PC-3 (cell line): Measurements from ENCODE around the gene ACO2. TPM values are rescaled to one million over a fixed set of nuclear protein-coding genes. Genes with fewer than 3 reads are reported as not detected.
"Not testable (repeated sequence)": the region's sequence is repeated elsewhere in the genome, so short reads cannot be mapped to it uniquely, and the experiment has no call there.

ENCODE experiments used
- ATAC-seq: fragments of 200-7000 bp; cut with Tn5 transposase; 2 replicates; pipeline ENCODE4 v1.9.1; 2020; ENCODE audit warnings: mild to moderate bottlenecking, moderate library complexity
- BruUV-seq: library from RNA; stranded (reverse); fragments of 400-500 nt; replicated peaks from 2 replicates; lab custom pipeline; 2021; lab: Mats Ljungman, UMichigan
- CTCF ChIA-PET: fragments of 300-600 bp; sonication (Branson Sonifier 250); formaldehyde crosslinking; loops from one replicate; lab custom pipeline; 2022; ENCODE audit warnings: antibody characterized with exemption; lab: Charles Lee
- POLR2A ChIA-PET: fragments of 300-600 bp; sonication (Branson Sonifier 250); formaldehyde crosslinking; loops from one replicate; lab custom pipeline; 2022; ENCODE audit warnings: antibody characterized with exemption; ENCODE audit not compliant: unreplicated experiment; lab: Charles Lee
- DNase-seq: peaks from one replicate; pipeline ENCODE4 v3.0.0-alpha.2; 2015
- H2AFZ ChIP-seq: fragments of 300-600 bp; sonication (generic); 2 replicates; pipeline ENCODE4 v1.6.0; 2016; ENCODE audit warnings: antibody characterized with exemption, low read length
- H3F3A ChIP-seq: fragments of 300-600 bp; sonication (generic); one replicate; pipeline ENCODE4 v1.6.0; 2017; ENCODE audit warnings: antibody characterized with exemption, low read length, control low read depth, mild to moderate bottlenecking; ENCODE audit not compliant: unreplicated experiment
- H3K27ac ChIP-seq: fragments of 300-600 bp; sonication (generic); 2 replicates; pipeline ENCODE4 v1.5.1; 2016; ENCODE audit warnings: mild to moderate bottlenecking, low read length
- H3K27me3 ChIP-seq: fragments of 300-600 bp; sonication (generic); 2 replicates; pipeline ENCODE4 v1.6.1; 2016; ENCODE audit warnings: low read length, mixed read lengths
- H3K36me3 ChIP-seq: fragments of 300-600 bp; sonication (generic); 2 replicates; pipeline ENCODE4 v1.6.1; 2016; ENCODE audit warnings: low read depth, mixed run types, low read length, mixed read lengths
- H3K4me1 ChIP-seq: fragments of 300-600 bp; sonication (generic); 2 replicates; pipeline ENCODE4 v1.5.1; 2016; ENCODE audit warnings: low read length; ENCODE audit not compliant: insufficient read depth
- H3K4me2 ChIP-seq: fragments of 300-600 bp; sonication (generic); 2 replicates; pipeline ENCODE4 v1.6.0; 2016; ENCODE audit warnings: low read length
- H3K4me3 ChIP-seq: fragments of 300-600 bp; sonication (generic); 2 replicates; pipeline ENCODE4 v1.5.1; 2016; ENCODE audit warnings: mild to moderate bottlenecking, low read length, mixed read lengths
- H3K79me2 ChIP-seq: fragments of 300-600 bp; sonication (generic); 2 replicates; pipeline ENCODE4 v1.6.1; 2017; ENCODE audit warnings: low read length, mixed read lengths
- H3K9ac ChIP-seq: fragments of 300-600 bp; sonication (generic); 2 replicates; pipeline ENCODE4 v1.6.0; 2016; ENCODE audit warnings: mild to moderate bottlenecking, low read length
- H3K9me2 ChIP-seq: fragments of 300-600 bp; sonication (generic); replicated peaks from 2 replicates; pipeline ENCODE4 v1.6.1; 2016; ENCODE audit warnings: mixed run types, low read length, mixed read lengths
- H3K9me3 ChIP-seq: fragments of 300-600 bp; sonication (generic); 2 replicates; pipeline ENCODE4 v1.6.1; 2016; ENCODE audit warnings: low read length, mixed read lengths
- H4K20me1 ChIP-seq: fragments of 300-600 bp; sonication (generic); 2 replicates; pipeline ENCODE4 v1.6.1; 2016; ENCODE audit warnings: low read length, mixed read lengths
- CTCF ChIP-seq: fragments of 300-600 bp; sonication (generic); conservative IDR thresholded peaks from 2 replicates; pipeline ENCODE4 v1.5.1; 2017; ENCODE audit warnings: antibody characterized with exemption, low read depth, mild to moderate bottlenecking, low read length
- EZH2 ChIP-seq: fragments of 300-600 bp; sonication (generic); IDR thresholded peaks from one replicate; pipeline ENCODE4 v1.6.1; 2017; ENCODE audit warnings: antibody characterized with exemption, mild to moderate bottlenecking, low read length; ENCODE audit not compliant: unreplicated experiment
- EZH2phosphoT487 ChIP-seq: fragments of 300-600 bp; sonication (generic); IDR thresholded peaks from 2 replicates; pipeline ENCODE4 v1.6.1; 2018; ENCODE audit warnings: mild to moderate bottlenecking, antibody characterized with exemption, low read length, borderline replicate concordance
- intact Hi-C: fragments of 100-400 bp; cut with micrococcal nuclease; formaldehyde crosslinking; loops from 2 replicates; pipeline ENCODE4 v1.9.0; 2023
- total RNA-seq: library from RNA; depleted of rRNA; stranded (reverse); fragments of >200 nt; gene quantifications from 2 replicates; pipeline ENCODE4 v1.2.3, GENCODE V29; 2014

ACO2 gene
- total RNA-seq, 1 experiment from 2014 or later = 130 TPM

DNA sequence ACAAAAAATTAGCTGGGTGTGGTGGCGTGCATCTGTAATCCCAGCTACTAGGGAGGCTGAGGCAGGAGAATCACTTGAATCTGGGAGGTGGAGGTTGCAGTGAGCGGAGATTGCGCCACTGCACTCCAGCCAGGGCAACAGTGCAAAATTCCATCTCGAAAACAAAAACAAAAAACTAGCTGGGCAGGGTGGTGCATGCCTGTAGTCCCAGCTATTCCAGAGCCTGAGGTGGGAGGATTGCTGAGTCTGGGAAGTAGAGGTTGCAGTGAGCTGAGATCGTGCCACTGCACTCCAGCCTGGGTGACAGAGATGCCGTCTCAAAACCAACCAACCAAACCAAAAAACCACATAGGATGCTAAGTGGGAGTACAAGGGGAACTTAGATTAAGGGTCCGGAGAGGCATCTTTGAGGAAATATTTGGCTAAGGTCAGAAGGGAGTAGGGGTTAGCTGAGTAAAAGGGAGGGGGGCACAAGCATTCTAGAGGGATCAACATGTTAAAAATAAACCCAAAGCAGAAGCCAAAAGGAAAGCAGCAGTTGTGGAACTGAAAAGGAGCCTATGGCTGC is 10.7 kb upstream of the ACO2 start:
- H3K4me2 ChIP-seq = no peak overlapping the region
- no peak overlapping the region for H3K27ac ChIP-seq
- POLR2A ChIA-PET = no interaction called here
- H3K36me3 ChIP-seq = peaks cover 10% of the 10 kb centered on the region
- no TSS peak for BruUV-seq
- no peaks in the 10 kb centered on the region for H3K79me2 ChIP-seq
- no peaks in the 10 kb centered on the region for H4K20me1 ChIP-seq
- H3K4me3 ChIP-seq = no peak overlapping the region
- intact Hi-C loops = no loop called here
- CTCF ChIA-PET = no interaction called here
- H3K9ac ChIP-seq = no peak overlapping the region
- no peaks in the 10 kb centered on the region for H3K9me3 ChIP-seq
- H3K27me3 ChIP-seq = no peaks in the 10 kb centered on the region
- TF ChIP-seq EZH2 = no peak
- TF ChIP-seq EZH2phosphoT487 = no peak
- TF ChIP-seq CTCF = no peak
- DNase-seq (no peak), ATAC-seq (no peak)
- no peaks in the 10 kb centered on the region for H3F3A ChIP-seq
- H2AFZ ChIP-seq = no peak overlapping the region
- no peaks in the 10 kb centered on the region for H3K4me1 ChIP-seq
- no peaks in the 10 kb centered on the region for H3K9me2 ChIP-seq

- Histone ChIP-seq H2AFZ (no peak overlapping the region), H3K36me3 (peaks cover 17% of the 10 kb centered on the region), H3K27me3 (no peaks in the 10 kb centered on the region), H3K4me3 (no peak overlapping the region), H3K79me2 (peaks cover 8% of the 10 kb centered on the region; the same call in 1 of the 2 replicates), H3K4me1 (no peaks in the 10 kb centered on the region), H3K9me2 (no peaks in the 10 kb centered on the region), H3F3A (no peaks in the 10 kb centered on the region), H3K27ac (no peak overlapping the region), H4K20me1 (no peaks in the 10 kb centered on the region), H3K4me2 (no peak overlapping the region), H3K9ac (no peak overlapping the region), H3K9me3 (no peaks in the 10 kb centered on the region)
- intact Hi-C loops = no loop called here
- BruUV-seq = no TSS peak
- ChIA-PET POLR2A (interaction anchor here (0.6 kb wide), 2 partner anchors 34 to 144 kb away, joined by 3 to 9 read pairs; no protein-coding TSS in a partner anchor), CTCF (no interaction called here)
- ATAC-seq (no peak), DNase-seq (no peak)
- TF ChIP-seq EZH2phosphoT487 (no peak), CTCF (no peak)
Measured at GRCh38 chr22:41459431-41459830, 9.5 kb upstream of the ACO2 start.

- CTCF ChIA-PET, H3K4me1 ChIP-seq: not testable (repeated sequence)
Measured at GRCh38 chr22:41460071-41460470, 8.8 kb upstream of the ACO2 start.

More at GRCh38 chr22:41460071-41460470, 8.8 kb upstream of the ACO2 start:
- H3K27me3 ChIP-seq, H3K27ac ChIP-seq, intact Hi-C loops, H3K4me2 ChIP-seq, BruUV-seq, H4K20me1 ChIP-seq, H3K9ac ChIP-seq, DNase-seq, H2AFZ ChIP-seq, ATAC-seq, H3F3A ChIP-seq, H3K9me2 ChIP-seq, H3K9me3 ChIP-seq, H3K4me3 ChIP-seq: not testable (repeated sequence)
- Histone ChIP-seq H3K79me2 (peaks cover 13% of the 10 kb centered on the region; the same call in 1 of the 2 replicates), H3K36me3 (peaks cover 24% of the 10 kb centered on the region)
- POLR2A ChIA-PET = interaction anchor here (0.6 kb wide), 1 partner anchor 143 kb away, joined by 9 read pairs; no protein-coding TSS in a partner anchor
